GM19023 (cell line): Measurements from ENCODE around the gene SLC29A3.
"Not testable (repeated sequence)": the region's sequence is repeated elsewhere in the genome, so short reads cannot be mapped to it uniquely, and the experiment has no call there.

Experiments
- ATAC-seq: cut with Tn5 transposase; IDR thresholded peaks from one replicate; pipeline ENCODE4 v1.9.1; 2021; ENCODE audit warnings: mild to moderate bottlenecking, moderate library complexity; ENCODE audit not compliant: unreplicated experiment

Gene SLC29A3

GRCh38 chr10:71343392-71343773, 24.3 kb downstream of the SLC29A3 start:
- ATAC-seq, result no peak

- ATAC-seq, result no peak
Measured at GRCh38 chr10:71344154-71344925, 25.3 kb downstream of the SLC29A3 start.

GRCh38 chr10:71344993-71345480, 26.0 kb downstream of the SLC29A3 start:
- no peak for ATAC-seq

- no peak for ATAC-seq
Measured at GRCh38 chr10:71345694-71346093, 26.6 kb downstream of the SLC29A3 start.

- ATAC-seq, result no peak
Measured at GRCh38 chr10:71346731-71347130, 27.7 kb downstream of the SLC29A3 start.

- ATAC-seq, result no peak
Measured at GRCh38 chr10:71347587-71348395, 28.7 kb downstream of the SLC29A3 start.

- ATAC-seq, result no peak
Measured at GRCh38 chr10:71348850-71349249, 29.8 kb downstream of the SLC29A3 start.

- no peak for ATAC-seq
Measured at GRCh38 chr10:71349406-71349805, 30.3 kb downstream of the SLC29A3 start.

- no peak for ATAC-seq
Measured at GRCh38 chr10:71351087-71351486, 32.0 kb downstream of the SLC29A3 start.

GRCh38 chr10:71351628-71352319, 32.7 kb downstream of the SLC29A3 start:
- ATAC-seq, result no peak

- ATAC-seq, result no peak
Measured at GRCh38 chr10:71353639-71354038, 34.6 kb downstream of the SLC29A3 start.

GRCh38 chr10:71354776-71355175, 35.7 kb downstream of the SLC29A3 start:
- ATAC-seq, result no peak

- no peak for ATAC-seq
Measured at GRCh38 chr10:71355886-71356285, 36.8 kb downstream of the SLC29A3 start.

- ATAC-seq, result no peak
Measured at GRCh38 chr10:71357792-71358265, 38.8 kb downstream of the SLC29A3 start.

- ATAC-seq, result no peak
Measured at GRCh38 chr10:71358277-71358676, 39.2 kb downstream of the SLC29A3 start.

GRCh38 chr10:71358906-71359305, 39.8 kb downstream of the SLC29A3 start:
- ATAC-seq, result not testable (repeated sequence)

GRCh38 chr10:71359364-71360046, 40.4 kb downstream of the SLC29A3 start:
- peak; percentile 57 for ATAC-seq

- no peak for ATAC-seq
Measured at GRCh38 chr10:71360735-71361134, 41.7 kb downstream of the SLC29A3 start.

- no peak for ATAC-seq
Measured at GRCh38 chr10:71361581-71361980, 42.5 kb downstream of the SLC29A3 start.

- ATAC-seq, result no peak
Measured at GRCh38 chr10:71362141-71362540, 43.1 kb downstream of the SLC29A3 start.

- no peak for ATAC-seq
Measured at GRCh38 chr10:71363936-71364335, 44.9 kb downstream of the SLC29A3 start.
